Measurements from ENCODE around the gene GRPEL1.
A peak's percentile ranks its signal among the peaks of the same experiment; 100 is the strongest.
"Not testable (repeated sequence)": the region's sequence is repeated elsewhere in the genome, so short reads cannot be mapped to it uniquely, and the experiment has no call there.

Gene GRPEL1

GRCh38 chr4:7067452-7068278, at the start of gene GRPEL1:
GRPEL1 (minus strand) TSS chr4:7068064; CDS start chr4:7068032, 32 bp downstream.
- peak; percentile 93 for DNase-seq

GRCh38 chr4:7116705-7117104, 48.8 kb upstream of the GRPEL1 start:
- no peak for DNase-seq

- no peak for DNase-seq
Measured at GRCh38 chr4:7115557-7116340, 47.9 kb upstream of the GRPEL1 start.

- no peak for DNase-seq
Measured at GRCh38 chr4:7112656-7113055, 44.8 kb upstream of the GRPEL1 start.

- DNase-seq: no peak
Measured at GRCh38 chr4:7111441-7111840, 43.6 kb upstream of the GRPEL1 start.

GRCh38 chr4:7110546-7110945, 42.7 kb upstream of the GRPEL1 start:
- DNase-seq: no peak

- DNase-seq: no peak
Measured at GRCh38 chr4:7109169-7109568, 41.3 kb upstream of the GRPEL1 start.

GRCh38 chr4:7108660-7109059, 40.8 kb upstream of the GRPEL1 start:
- DNase-seq: no peak

- no peak for DNase-seq
Measured at GRCh38 chr4:7108046-7108625, 40.3 kb upstream of the GRPEL1 start.

- DNase-seq: no peak
Measured at GRCh38 chr4:7107166-7107905, 39.5 kb upstream of the GRPEL1 start.

GRCh38 chr4:7105276-7105675, 37.4 kb upstream of the GRPEL1 start:
- DNase-seq: no peak

GRCh38 chr4:7104366-7105031, 36.6 kb upstream of the GRPEL1 start:
- DNase-seq: no peak

- DNase-seq: no peak
Measured at GRCh38 chr4:7103607-7104365, 35.9 kb upstream of the GRPEL1 start.

GRCh38 chr4:7103031-7103606, 35.3 kb upstream of the GRPEL1 start:
- peak; percentile 34 for DNase-seq

GRCh38 chr4:7102516-7102909, 34.6 kb upstream of the GRPEL1 start:
- not testable (repeated sequence) for DNase-seq

GRCh38 chr4:7101692-7102515, 34.0 kb upstream of the GRPEL1 start:
- peak; percentile 41 for DNase-seq

GRCh38 chr4:7096236-7096635, 28.4 kb upstream of the GRPEL1 start:
- DNase-seq: no peak

- no peak for DNase-seq
Measured at GRCh38 chr4:7095611-7096155, 27.8 kb upstream of the GRPEL1 start.

GRCh38 chr4:7094916-7095315, 27.1 kb upstream of the GRPEL1 start:
- no peak for DNase-seq

GRCh38 chr4:7092026-7092425, 24.2 kb upstream of the GRPEL1 start:
- DNase-seq: no peak
